GM18520 (cell line): ENCODE results near the gene CTPS2.

ENCODE experiments used
- ATAC-seq: cut with Tn5 transposase; IDR thresholded peaks from one replicate; pipeline ENCODE4 v1.9.1; 2021; ENCODE audit not compliant: unreplicated experiment

Gene CTPS2

GRCh38 chrX:16714504-16714903, 2.0 kb upstream of the CTPS2 start:
- no peak for ATAC-seq

DNA sequence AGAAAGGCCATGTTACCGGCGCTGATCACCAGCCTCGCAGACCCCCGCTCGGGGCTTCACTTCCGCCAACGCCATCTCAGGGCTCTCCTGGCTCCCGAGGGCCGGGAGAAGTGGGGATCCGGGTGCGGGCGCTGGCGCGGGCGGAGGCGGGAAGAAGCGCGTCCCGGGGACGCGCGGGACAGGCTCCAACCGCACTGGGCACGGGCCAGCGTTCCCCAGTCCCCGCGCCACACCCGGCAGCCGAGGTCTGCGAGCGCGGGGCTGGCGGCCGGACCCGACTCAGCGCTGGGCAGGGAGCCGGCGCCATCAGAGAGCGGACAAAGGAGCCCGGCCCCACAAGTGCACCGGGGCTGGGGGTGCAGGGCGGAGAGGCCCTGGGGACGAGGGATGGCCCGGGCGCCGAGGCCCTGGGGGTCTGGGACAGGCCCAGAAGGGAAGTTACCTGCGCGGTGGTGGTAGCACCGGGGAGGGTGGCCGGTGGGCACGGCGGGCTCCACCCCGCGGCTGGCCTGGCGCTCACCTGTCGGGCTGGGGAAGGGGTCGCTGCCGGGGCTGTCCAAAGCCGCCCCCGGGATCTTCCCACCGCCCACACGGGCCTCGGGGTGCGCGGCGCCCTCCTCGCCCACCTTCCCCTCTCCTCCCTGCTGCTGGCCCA, 449 bp downstream of the CTPS2 start:
- ATAC-seq: peak; percentile 23

GRCh38 chrX:16711219-16711811, 1.2 kb downstream of the CTPS2 start:
- ATAC-seq: no peak

DNA sequence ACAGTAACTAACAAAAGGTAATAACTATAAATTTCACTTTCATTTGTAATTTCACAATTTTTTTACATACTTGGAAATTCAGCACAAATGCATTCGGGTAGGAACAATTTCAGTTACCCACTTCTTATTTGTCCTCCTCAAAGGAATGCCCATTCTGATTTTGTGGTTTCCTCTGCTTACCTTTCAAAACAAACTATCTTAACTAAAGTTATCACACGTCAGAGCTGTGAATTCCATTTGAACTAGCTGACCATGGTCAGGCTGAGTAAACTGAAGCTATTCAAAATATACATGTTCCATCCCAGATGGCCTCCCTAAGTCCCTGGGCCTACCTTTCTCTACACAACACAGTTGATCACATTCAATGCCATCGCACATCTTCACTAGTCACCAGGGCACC, 4.5 kb downstream of the CTPS2 start:
- ATAC-seq: no peak

- ATAC-seq: no peak
Measured at GRCh38 chrX:16705370-16705769, 7.1 kb downstream of the CTPS2 start.

DNA sequence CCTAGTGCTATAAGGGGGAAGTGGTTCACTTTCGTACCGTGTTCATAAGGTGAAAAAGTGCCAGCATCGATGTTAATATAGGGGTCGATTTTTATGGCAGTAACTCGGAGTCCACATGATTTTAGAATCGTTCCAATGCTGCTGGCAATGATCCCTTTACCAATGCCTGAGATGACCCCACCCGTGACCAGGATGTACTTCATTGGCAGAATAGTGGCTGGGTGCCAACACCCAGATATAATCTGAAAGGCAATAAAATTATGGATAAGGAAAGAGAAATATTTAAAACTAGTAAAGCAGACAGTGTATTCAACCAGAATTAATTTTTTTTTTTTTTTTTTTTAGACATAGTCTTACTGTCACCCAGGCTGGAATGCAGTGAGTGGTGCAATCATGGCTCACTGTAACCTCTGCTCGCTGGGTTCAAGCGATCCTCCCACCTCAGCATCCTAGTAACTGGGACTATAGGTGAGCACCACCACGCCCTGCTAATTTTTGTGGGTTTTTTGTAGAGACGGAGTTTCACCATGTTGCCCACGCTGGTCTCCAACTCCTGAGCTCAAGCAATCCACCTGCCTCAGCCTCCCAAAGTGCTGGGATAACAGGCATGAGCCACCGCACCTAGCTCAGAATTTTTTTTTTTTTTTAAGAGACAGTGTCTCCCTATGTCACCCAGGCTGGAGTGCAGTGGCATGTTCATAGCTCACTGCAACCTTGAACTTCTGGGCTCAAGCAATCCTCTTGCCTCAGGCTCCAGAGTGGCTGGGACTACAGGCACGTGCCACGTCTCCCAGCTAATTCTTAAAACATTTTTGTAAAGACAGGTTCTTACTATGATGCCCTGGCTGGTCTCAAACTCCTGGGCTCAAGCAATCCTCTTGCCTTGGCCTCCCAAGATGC, 9.5 kb downstream of the CTPS2 start:
- no peak for ATAC-seq

- ATAC-seq: no peak
Measured at GRCh38 chrX:16700734-16701133, 11.7 kb downstream of the CTPS2 start.

DNA sequence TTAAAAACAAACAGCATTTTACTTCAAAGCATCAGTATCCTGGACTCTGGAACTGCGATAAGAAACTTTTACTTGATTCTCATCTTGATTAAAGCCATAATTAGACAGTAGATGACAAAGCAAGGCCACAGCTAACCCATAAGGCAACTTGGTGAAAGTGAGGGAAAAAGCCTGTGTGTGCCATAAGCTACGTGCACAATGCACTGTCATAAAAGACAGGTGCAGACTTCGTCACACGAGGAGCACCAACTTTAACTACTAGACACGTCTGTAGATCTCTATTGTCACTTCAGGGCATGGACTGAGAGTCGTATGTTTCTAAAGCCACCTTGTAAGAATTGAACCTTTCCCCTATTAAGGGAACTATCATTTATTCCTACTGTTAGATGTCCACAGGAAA, 13.1 kb downstream of the CTPS2 start:
- ATAC-seq: no peak

DNA sequence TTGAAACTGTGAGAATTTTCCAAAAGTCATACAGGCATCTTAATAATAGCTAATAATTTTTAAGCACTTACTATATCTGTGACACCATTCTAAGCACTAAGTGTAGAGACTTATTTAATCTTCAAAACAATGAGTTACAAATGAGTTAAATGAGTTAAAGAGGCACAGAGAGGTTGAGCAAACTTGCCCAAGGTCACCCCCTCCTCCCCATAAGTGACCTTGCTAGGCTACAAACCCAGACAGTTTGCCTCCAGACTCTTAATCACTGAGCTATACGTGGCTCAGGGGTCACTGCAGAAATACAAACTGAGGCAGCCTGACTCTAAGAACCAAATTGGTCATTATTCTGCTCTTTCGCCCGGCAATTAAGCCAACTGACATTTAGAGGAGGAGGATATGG, 15.5 kb downstream of the CTPS2 start:
- no peak for ATAC-seq

DNA sequence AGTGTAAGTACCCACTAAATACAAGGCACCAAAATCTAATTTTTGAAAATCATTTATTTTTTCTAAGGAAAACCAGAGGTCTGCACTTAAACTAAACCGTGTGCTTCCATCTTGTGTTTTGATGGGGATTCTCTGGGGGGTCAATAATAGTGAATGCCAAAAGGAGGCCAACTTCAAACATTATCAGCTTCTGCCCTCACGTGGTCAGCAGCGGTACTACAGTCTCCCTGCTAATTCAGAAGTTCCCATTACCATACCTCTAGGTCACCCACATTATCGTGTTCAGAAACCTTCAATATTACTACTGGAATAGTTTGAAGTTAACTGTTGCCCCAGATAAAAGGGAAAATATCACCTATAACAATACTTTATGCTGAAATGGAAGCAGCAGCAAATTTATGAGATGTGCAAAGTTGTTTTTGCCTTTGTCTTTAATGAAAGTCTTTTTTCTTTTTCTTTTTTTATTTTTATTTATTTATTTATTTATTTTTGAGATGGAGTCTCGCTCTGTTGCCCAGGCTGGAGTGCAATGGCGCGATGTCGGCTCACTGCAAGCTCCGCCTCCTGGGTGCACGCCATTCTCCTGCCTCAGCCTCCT, 17.3 kb downstream of the CTPS2 start:
- no peak for ATAC-seq

DNA sequence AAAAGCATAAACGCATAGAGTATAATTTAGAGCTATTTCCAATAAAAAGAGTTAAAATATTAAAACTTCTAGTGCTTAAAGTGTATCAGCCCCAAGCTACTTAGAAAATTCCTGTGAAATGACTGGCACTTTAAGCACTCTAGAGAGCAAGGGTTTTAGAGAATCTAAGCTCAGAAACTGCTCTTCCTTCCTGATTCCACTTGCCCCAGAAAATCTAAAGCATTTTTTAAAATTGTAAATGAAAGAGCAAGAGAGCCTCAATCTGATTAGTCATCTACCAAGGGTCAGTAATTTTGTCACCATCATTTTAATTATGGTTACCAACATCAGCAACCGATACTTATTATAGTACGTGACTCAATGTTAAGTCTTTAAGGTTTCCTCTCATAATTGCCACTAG, 25.0 kb downstream of the CTPS2 start:
- ATAC-seq: no peak

DNA sequence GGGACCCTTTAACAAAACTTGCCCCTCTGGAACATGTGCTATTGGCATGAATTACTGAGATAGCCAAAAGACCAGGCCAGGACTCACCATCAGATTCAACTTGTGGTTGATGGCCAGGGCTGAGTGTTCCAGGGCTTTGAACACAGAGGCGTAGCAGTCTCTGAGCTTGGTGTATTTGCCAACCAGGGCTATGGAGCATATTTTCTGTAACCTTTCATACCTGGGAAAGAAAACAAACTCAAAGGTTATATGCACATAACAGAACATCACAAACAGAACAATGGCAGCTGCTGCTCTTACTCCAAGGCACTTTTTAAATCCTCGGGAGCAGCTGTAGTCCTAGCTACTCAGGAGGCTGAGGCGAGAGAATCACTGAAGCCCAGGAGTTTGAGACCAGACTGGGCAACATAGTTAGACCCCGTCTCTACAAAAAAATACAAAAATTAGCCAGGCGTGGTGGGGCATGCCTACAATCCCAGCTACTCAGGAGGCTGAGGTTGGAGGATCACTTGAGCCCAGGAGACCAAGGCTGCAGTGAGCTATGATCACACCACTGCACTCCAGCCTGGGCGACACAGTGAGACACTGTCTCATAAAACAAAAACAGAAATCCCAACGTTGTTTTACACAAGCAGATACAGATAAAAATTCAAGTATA, 29.3 kb downstream of the CTPS2 start:
- no peak for ATAC-seq

- ATAC-seq: no peak
Measured at GRCh38 chrX:16678689-16679088, 33.8 kb downstream of the CTPS2 start.

GRCh38 chrX:16671005-16671404, 41.5 kb downstream of the CTPS2 start:
- ATAC-seq: no peak

- ATAC-seq: no peak
Measured at GRCh38 chrX:16666541-16666940, 45.9 kb downstream of the CTPS2 start.

DNA sequence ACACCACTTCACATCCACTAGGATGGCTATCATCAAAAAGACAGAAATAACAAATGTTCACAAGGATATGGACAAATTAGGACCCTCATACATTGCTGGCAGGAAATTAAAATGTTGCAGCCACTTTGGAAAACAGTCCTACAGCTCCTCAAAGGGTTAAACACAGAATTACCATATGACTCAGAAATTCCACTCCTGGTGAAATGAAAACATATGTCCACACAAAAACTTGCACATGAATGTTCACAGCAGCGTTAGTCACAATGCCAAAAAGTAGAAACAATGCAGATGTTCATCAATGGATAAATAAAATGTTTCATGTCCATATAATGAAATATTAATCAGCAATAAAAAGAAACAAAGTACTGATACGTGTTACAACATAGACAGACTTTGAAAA, 47.4 kb downstream of the CTPS2 start:
- ATAC-seq: no peak

DNA sequence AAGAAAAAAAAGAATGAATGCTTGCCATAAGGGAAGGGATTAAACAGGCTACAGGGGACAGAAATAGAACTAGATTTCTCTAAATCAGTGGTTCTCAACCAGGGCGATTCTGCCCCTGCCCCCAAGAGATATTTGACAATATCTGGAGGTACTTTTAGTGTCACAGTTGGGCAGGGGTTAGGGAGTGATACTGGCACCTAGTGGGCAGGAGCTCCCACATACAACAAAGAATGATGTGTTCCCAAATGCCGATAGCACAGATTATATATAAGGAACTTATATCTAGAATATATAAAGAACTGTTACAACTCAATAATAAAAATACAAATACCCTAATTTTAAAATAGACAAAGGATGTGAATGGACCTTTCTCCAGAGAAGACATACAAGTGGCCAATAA, 47.8 kb downstream of the CTPS2 start:
- no peak for ATAC-seq

DNA sequence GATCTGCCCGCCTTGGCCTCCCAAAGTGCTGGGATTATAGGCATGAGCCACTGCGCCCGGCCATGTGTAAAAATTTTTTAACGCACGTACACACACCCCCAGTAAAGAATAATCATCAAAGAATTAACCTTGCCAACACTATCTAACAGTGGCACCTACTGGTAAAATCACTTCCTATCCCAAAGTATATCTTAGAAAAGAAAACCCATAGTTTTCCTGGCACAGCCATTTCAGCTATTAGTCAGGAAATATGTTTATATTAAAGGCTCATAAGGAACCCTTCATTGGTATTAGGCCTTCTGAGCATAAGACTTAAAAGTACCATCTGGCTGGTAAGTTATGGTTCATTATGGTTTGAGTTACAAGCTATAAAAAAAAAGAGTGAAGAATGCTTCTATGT, 48.4 kb downstream of the CTPS2 start:
- ATAC-seq: no peak

DNA sequence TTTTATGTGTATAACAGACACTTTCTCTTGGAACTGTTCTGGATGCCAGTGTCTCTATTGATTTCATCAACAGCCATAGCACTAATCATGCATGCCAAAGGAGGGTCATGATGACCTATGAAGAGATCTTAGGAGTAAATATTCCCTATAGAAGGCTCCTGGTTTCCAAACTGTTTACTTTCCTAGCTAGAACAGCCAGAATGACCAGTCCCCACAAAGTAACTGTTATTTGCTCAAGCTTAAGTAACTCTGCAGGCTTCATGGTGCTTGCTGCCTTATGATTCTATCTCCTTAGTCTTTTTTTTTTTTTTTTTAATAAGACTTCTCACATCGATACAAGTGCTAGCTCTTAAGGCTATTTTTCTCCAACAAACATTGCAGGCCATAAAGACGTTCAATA, 50.1 kb downstream of the CTPS2 start:
- ATAC-seq: no peak

DNA sequence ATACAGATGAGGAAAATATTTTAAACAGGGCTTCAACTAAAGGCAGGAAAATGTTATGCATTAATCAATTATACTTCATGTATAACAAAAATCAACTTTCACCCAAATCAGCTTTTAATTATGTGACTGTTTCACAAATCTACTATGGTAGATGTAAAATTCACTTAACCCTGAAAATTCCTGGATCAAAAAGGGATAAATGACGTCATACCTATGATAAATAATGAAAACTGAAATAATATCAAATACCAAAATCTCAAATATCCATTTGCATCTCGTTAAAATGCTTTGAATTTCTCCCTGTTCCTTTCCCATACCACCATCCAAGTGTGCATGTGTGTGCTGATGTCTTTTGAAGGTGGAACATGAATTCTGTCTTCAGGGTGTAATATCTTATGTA, 51.0 kb downstream of the CTPS2 start:
- no peak for ATAC-seq

- no peak for ATAC-seq
Measured at GRCh38 chrX:16659321-16659720, 53.1 kb downstream of the CTPS2 start.
